ENCODE results near the gene STRIP2. TPM values are rescaled to one million over a fixed set of nuclear protein-coding genes. Genes with fewer than 3 reads are reported as not detected.

The STRIP2 gene
- total RNA-seq, 1 experiment from 2014 or later = 5.1 TPM

DNA sequence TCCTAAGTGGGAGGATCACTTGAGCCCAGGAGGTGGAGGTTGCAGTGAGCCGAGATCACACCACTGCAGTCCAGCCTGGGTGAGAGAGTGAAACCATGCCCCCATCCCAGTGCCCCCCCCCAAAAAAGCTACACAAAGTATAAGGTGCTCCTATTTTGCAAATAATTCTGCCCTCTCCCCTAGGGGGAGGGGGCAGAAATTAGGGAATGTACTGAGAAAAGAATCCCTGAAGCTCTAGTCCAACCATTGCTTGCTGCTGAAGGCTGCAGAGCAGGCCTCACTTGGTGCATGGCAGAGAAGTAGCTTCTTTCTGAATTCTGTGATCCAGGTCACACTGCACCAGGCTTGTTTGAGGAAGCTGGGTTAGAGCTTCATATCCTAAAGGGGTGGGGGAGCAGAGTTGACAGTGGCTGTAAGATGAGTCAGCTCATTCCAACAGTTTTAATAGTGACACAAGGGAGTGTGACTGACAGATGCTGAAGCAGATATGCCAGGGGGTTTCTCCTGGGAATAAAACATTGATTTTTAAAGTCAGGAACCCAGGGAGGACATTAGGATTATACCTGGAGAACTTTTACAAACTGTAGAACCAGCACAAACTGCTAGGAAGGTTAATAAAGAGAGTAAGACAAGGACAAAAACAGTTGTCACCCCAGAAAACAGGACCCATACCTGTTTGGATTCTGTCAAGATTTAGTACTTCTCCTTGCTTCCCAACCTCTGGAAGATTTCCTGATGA lies 32.8 kb upstream of the STRIP2 start:
- ChIA-PET POLR2A (interaction anchor here (0.6 kb wide), 1 partner anchor 8 kb away, joined by 3 read pairs; no protein-coding TSS in a partner anchor), CTCF (interaction anchor here (1.3 kb wide), 1 partner anchor 58 kb away, joined by 3 read pairs; no protein-coding TSS in a partner anchor)
- no peak for TF ChIP-seq SIN3A (IDR thresholded peaks at IDR 0.05; ENCODE audit: borderline replicate concordance, insufficient read depth, low read depth, low read length)
- TF ChIP-seq POLR2AphosphoS5 (IDR thresholded peaks at IDR 0.05; ENCODE audit: low read depth, low read length) = no peak
- TF ChIP-seq, protein P1, sequence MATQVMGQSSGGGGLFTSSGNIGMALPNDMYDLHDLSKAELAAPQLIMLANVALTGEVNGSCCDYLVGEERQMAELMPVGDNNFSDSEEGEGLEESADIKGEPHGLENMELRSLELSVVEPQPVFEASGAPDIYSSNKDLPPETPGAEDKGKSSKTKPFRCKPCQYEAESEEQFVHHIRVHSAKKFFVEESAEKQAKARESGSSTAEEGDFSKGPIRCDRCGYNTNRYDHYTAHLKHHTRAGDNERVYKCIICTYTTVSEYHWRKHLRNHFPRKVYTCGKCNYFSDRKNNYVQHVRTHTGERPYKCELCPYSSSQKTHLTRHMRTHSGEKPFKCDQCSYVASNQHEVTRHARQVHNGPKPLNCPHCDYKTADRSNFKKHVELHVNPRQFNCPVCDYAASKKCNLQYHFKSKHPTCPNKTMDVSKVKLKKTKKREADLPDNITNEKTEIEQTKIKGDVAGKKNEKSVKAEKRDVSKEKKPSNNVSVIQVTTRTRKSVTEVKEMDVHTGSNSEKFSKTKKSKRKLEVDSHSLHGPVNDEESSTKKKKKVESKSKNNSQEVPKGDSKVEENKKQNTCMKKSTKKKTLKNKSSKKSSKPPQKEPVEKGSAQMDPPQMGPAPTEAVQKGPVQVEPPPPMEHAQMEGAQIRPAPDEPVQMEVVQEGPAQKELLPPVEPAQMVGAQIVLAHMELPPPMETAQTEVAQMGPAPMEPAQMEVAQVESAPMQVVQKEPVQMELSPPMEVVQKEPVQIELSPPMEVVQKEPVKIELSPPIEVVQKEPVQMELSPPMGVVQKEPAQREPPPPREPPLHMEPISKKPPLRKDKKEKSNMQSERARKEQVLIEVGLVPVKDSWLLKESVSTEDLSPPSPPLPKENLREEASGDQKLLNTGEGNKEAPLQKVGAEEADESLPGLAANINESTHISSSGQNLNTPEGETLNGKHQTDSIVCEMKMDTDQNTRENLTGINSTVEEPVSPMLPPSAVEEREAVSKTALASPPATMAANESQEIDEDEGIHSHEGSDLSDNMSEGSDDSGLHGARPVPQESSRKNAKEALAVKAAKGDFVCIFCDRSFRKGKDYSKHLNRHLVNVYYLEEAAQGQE (IDR thresholded peaks at IDR 0.05; ENCODE audit: insufficient read depth in 1 of 2, low read depth in 2 of 2, low read length in 1 of 2) = no peak
- TF ChIP-seq TCF7L2 (IDR thresholded peaks at IDR 0.05; ENCODE audit: low read depth, low read length) = no peak
- TF ChIP-seq, protein P2, sequence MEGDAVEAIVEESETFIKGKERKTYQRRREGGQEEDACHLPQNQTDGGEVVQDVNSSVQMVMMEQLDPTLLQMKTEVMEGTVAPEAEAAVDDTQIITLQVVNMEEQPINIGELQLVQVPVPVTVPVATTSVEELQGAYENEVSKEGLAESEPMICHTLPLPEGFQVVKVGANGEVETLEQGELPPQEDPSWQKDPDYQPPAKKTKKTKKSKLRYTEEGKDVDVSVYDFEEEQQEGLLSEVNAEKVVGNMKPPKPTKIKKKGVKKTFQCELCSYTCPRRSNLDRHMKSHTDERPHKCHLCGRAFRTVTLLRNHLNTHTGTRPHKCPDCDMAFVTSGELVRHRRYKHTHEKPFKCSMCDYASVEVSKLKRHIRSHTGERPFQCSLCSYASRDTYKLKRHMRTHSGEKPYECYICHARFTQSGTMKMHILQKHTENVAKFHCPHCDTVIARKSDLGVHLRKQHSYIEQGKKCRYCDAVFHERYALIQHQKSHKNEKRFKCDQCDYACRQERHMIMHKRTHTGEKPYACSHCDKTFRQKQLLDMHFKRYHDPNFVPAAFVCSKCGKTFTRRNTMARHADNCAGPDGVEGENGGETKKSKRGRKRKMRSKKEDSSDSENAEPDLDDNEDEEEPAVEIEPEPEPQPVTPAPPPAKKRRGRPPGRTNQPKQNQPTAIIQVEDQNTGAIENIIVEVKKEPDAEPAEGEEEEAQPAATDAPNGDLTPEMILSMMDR (IDR thresholded peaks at IDR 0.05) = no peak
- in situ Hi-C loops (cut with HindIII; ENCODE audit: low pct_unique_long_range_greater_than_20kb, low sequenced_read_pairs) (no loop called here), intact Hi-C loops (cut with micrococcal nuclease; ENCODE audit: unreplicated experiment) (no loop called here)
- no peaks in the 10 kb centered on the region for H3K9me3 ChIP-seq (ENCODE audit: control insufficient read depth, insufficient read depth, low read depth, low read length)
- H3K4me3 ChIP-seq (ENCODE audit: low read depth in 2 of 2, low read length in 2 of 2) = no peak overlapping the region
- H3K4me1 ChIP-seq (ENCODE audit: control insufficient read depth, insufficient read depth, low read length) = peaks cover 6% of the 10 kb centered on the region; the same call in 1 of the 2 replicates
- DNase-seq (ENCODE audit: low read depth, low spot score) (no peak), ATAC-seq (peak; percentile 58)
- no peaks in the 10 kb centered on the region; the same call in 1 of the 2 replicates for H3K36me3 ChIP-seq (ENCODE audit: control insufficient read depth, insufficient read depth, low read length)
- H3K27me3 ChIP-seq (ENCODE audit: control insufficient read depth, insufficient read depth, low read length) = no peaks in the 10 kb centered on the region
- no peak overlapping the region for H3K27ac ChIP-seq (ENCODE audit: low read length)
- no TSS peak for BruUV-seq (replicated peaks)

DNA sequence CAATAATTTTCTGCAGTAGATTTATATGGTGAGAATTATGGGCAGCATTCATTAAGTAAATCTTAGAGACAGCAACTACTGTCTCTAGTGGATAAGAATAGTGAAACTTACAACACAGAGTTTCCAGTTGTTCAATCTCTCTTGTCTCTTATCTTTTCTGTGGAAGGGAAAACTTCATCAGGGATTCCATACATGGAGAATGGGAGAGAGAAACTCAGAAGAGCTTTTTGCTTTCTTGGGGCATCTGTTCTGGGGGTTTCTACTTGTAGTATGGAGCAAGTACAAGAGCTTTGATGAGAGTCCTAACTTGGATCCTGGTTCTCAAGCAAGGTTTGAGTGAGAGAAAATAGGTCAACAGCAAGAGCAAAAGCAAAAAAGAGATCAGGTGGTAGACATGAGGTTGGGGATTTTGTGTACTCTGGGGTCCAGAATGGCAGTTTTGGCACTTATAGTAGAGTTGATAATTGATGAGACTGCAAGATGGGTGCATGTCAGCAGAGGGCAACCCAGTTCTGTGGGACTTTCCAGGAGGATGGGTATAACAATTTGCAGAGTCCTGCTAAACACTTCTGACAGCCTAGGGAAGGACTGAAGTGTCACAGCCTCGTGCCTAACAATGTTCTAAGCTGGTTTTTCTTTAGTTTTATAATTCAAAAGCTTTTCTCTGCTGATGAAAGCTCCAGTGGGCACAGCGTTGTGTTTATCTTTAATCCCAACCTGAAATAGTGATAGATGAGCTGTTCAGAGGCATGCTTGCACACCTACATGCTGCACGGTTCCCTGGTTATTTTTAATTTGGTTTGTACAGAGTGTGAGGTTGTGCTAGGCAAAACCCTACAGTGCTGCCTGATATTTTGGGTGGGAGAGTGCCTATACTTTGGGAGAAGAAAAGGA lies 32.0 kb upstream of the STRIP2 start:
- no TSS peak for BruUV-seq (replicated peaks)
- in situ Hi-C loops (cut with HindIII; ENCODE audit: low pct_unique_long_range_greater_than_20kb, low sequenced_read_pairs) (no loop called here), intact Hi-C loops (cut with micrococcal nuclease; ENCODE audit: unreplicated experiment) (no loop called here)
- no peaks in the 10 kb centered on the region; the same call in 1 of the 2 replicates for H3K36me3 ChIP-seq (ENCODE audit: control insufficient read depth, insufficient read depth, low read length)
- H3K9me3 ChIP-seq (ENCODE audit: control insufficient read depth, insufficient read depth, low read depth, low read length) = no peaks in the 10 kb centered on the region
- TF ChIP-seq TCF7L2 (IDR thresholded peaks at IDR 0.05; ENCODE audit: low read depth, low read length) (no peak), POLR2AphosphoS5 (IDR thresholded peaks at IDR 0.05; ENCODE audit: low read depth, low read length) (no peak), SIN3A (IDR thresholded peaks at IDR 0.05; ENCODE audit: borderline replicate concordance, insufficient read depth, low read depth, low read length) (no peak)
- TF ChIP-seq, protein P1 (IDR thresholded peaks at IDR 0.05; ENCODE audit: insufficient read depth in 1 of 2, low read depth in 2 of 2, low read length in 1 of 2) = no peak
- TF ChIP-seq, protein P2 (IDR thresholded peaks at IDR 0.05) = no peak; the same call in none of the 2 replicates
- ChIA-PET CTCF (no interaction called here), POLR2A (no interaction called here)
- DNase-seq (ENCODE audit: low read depth, low spot score) = peak; percentile 30
- no peak overlapping the region for H3K27ac ChIP-seq (ENCODE audit: low read length)
- H3K27me3 ChIP-seq (ENCODE audit: control insufficient read depth, insufficient read depth, low read length) = no peaks in the 10 kb centered on the region
- peak; percentile 71; the same call in 1 of the 2 replicates for ATAC-seq
- no peak overlapping the region for H3K4me3 ChIP-seq (ENCODE audit: low read depth in 2 of 2, low read length in 2 of 2)
- H3K4me1 ChIP-seq (ENCODE audit: control insufficient read depth, insufficient read depth, low read length) = peaks cover 6% of the 10 kb centered on the region; the same call in 1 of the 2 replicates

Measured in Panc1 (cell line).